Esophagus (tissue), 2 donors: Measurements from ENCODE around the gene ZBTB12. TPM values are rescaled to one million over a fixed set of nuclear protein-coding genes. Genes with fewer than 3 reads are reported as not detected.

Experiments used
- H3K27ac ChIP-seq, 2 donors: one replicate each; pipeline ENCODE4 v1.5.1; 2013; ENCODE audit warnings: low read depth in 2 of 2, mild to moderate bottlenecking in 2 of 2, inconsistent platforms in 1 of 2, low read length in 1 of 2, moderate library complexity in 1 of 2
- H3K27me3 ChIP-seq, 2 donors: one replicate each; pipeline ENCODE4 v1.6.1; 2013; ENCODE audit warnings: low read length in 2 of 2, control low read depth in 1 of 2, mild to moderate bottlenecking in 1 of 2; ENCODE audit not compliant: insufficient read depth in 2 of 2, control insufficient read depth in 1 of 2
- H3K36me3 ChIP-seq, 2 donors: one replicate each; pipeline ENCODE4 v1.6.1; 2013; ENCODE audit warnings: low read length in 1 of 2; ENCODE audit not compliant: control insufficient read depth in 2 of 2, insufficient read depth in 2 of 2
- H3K4me1 ChIP-seq, 2 donors: one replicate each; pipeline ENCODE4 v1.6.1; 2013; ENCODE audit warnings: low read length in 1 of 2; ENCODE audit not compliant: control insufficient read depth in 2 of 2, insufficient read depth in 2 of 2
- H3K4me3 ChIP-seq, 2 donors: one replicate each; pipeline ENCODE4 v1.5.1; 2013; ENCODE audit warnings: low read length in 2 of 2, mild to moderate bottlenecking in 2 of 2, low read depth in 1 of 2, moderate library complexity in 1 of 2
- H3K9me3 ChIP-seq, 2 donors: one replicate each; pipeline ENCODE4 v1.6.1; 2013; ENCODE audit warnings: mild to moderate bottlenecking in 2 of 2, low read depth in 1 of 2, low read length in 1 of 2, moderate library complexity in 1 of 2; ENCODE audit not compliant: control insufficient read depth in 2 of 2, insufficient read depth in 1 of 2
- WGBS, 2 donors: extraction: QIAGEN DNeasy Blood & Tissue Kit; methylation state at CpG; one replicate each; pipeline ENCODE4 v1.1.7; 2013; 5-methylcytosine and 5-hydroxymethylcytosine counted together
- polyA plus RNA-seq, 2 donors: library from polyadenylated mRNA; stranded (reverse); fragments of 200-250 nt; gene quantifications; one replicate each; pipeline ENCODE4 v1.2.3, GENCODE V29; 2013
- donor health status: healthy with polysubstance abuse.
- donor health status: Bipolar disorder and iron deficiency.

ZBTB12 gene
- polyA plus RNA-seq, 2 donors = 2.4 to 3.6 TPM

GRCh38 chr6:31899882-31900722 is 1.8 kb downstream of the ZBTB12 start:
- Histone ChIP-seq H3K36me3 (peaks cover 0 to 3% of the 10 kb centered on the region in 2 donors), H3K27me3 (no peaks in the 10 kb centered on the region), H3K27ac (peak overlapping the region in 1 of 2 donors; percentile 40), H3K4me3 (no peak overlapping the region), H3K9me3 (no peaks in the 10 kb centered on the region), H3K4me1 (peaks cover 3 to 8% of the 10 kb centered on the region in 2 donors)
- WGBS, 2 donors = 75 to 80% methylated on average over 41 to 49 of the region's 49 CpGs

GRCh38 chr6:31899215-31899614 is 2.7 kb downstream of the ZBTB12 start:
- no peaks in the 10 kb centered on the region for H3K27me3 ChIP-seq
- peaks cover 3 to 8% of the 10 kb centered on the region in 2 donors for H3K4me1 ChIP-seq
- H3K36me3 ChIP-seq = peaks cover 0 to 3% of the 10 kb centered on the region in 2 donors
- 59 to 68% methylated on average over 5 of the region's 5 CpGs for WGBS, 2 donors
- H3K4me3 ChIP-seq = no peak overlapping the region
- no peak overlapping the region for H3K27ac ChIP-seq
- no peaks in the 10 kb centered on the region for H3K9me3 ChIP-seq

- Histone ChIP-seq H3K36me3 (peaks cover 0 to 3% of the 10 kb centered on the region in 2 donors), H3K4me1 (peaks cover 3 to 8% of the 10 kb centered on the region in 2 donors), H3K4me3 (peak overlapping the region; percentile 74 to 84), H3K9me3 (no peaks in the 10 kb centered on the region), H3K27me3 (no peaks in the 10 kb centered on the region), H3K27ac (peak overlapping the region; percentile 83 to 93)
- 14 to 15% methylated on average over 8 of the region's 8 CpGs for WGBS, 2 donors
These were observed 3.4 kb downstream of the ZBTB12 start for GRCh38 chr6:31898383-31899011.

- Histone ChIP-seq H3K9me3 (no peaks in the 10 kb centered on the region), H3K36me3 (peaks cover 0 to 3% of the 10 kb centered on the region in 2 donors), H3K27ac (peak within 1 kb of the TSS; percentile 83 to 93), H3K4me3 (peak within 1 kb of the TSS; percentile 74 to 84), H3K4me1 (peaks cover 3 to 8% of the 10 kb centered on the region in 2 donors), H3K27me3 (no peaks in the 10 kb centered on the region)
- WGBS, 2 donors = 0% methylated on average over 40 to 49 of the region's 49 CpGs
These were observed 4.1 kb downstream of the ZBTB12 start, which contains the start of gene EHMT2 for GRCh38 chr6:31897612-31898382. Gene EHMT2, minus strand, starts transcription at chr6:31897698. Its CDS starts 21 bp downstream, at chr6:31897677.

GRCh38 chr6:31896856-31897611 is 4.9 kb downstream of the ZBTB12 start:
- WGBS, 2 donors = 1 to 3% methylated on average over 7 to 60 of the region's 62 CpGs
- peaks cover 0 to 10% of the 10 kb centered on the region in 2 donors for H3K36me3 ChIP-seq
- peak overlapping the region; percentile 62 to 72 for H3K27ac ChIP-seq
- H3K4me1 ChIP-seq = peaks cover 3 to 7% of the 10 kb centered on the region in 2 donors
- H3K4me3 ChIP-seq = peak overlapping the region; percentile 74 to 84
- H3K27me3 ChIP-seq = no peaks in the 10 kb centered on the region
- no peaks in the 10 kb centered on the region for H3K9me3 ChIP-seq

- peaks cover 0 to 13% of the 10 kb centered on the region in 2 donors for H3K36me3 ChIP-seq
- H3K4me3 ChIP-seq = peak overlapping the region; percentile 74 to 84
- H3K27ac ChIP-seq = peak overlapping the region; percentile 62 to 72
- WGBS, 2 donors = 38 to 43% methylated on average over 4 of the region's 4 CpGs
- H3K27me3 ChIP-seq = no peaks in the 10 kb centered on the region
- H3K9me3 ChIP-seq = no peaks in the 10 kb centered on the region
- H3K4me1 ChIP-seq = peaks cover 3 to 7% of the 10 kb centered on the region in 2 donors
These were observed 5.4 kb downstream of the ZBTB12 start for GRCh38 chr6:31896493-31896855.

GRCh38 chr6:31892821-31893220 is 9.1 kb downstream of the ZBTB12 start:
- H3K36me3 ChIP-seq = peaks cover under 1 to 21% of the 10 kb centered on the region in 2 donors
- no peaks in the 10 kb centered on the region for H3K27me3 ChIP-seq
- no peak overlapping the region for H3K4me3 ChIP-seq
- no peak overlapping the region for H3K27ac ChIP-seq
- no peaks in the 10 kb centered on the region for H3K4me1 ChIP-seq
- no peaks in the 10 kb centered on the region for H3K9me3 ChIP-seq
- WGBS, 2 donors = 77 to 81% methylated on average over 6 of the region's 6 CpGs

GRCh38 chr6:31889331-31889972 is 12.4 kb downstream of the ZBTB12 start:
- no peaks in the 10 kb centered on the region for H3K27me3 ChIP-seq
- WGBS, 2 donors = 93 to 99% methylated on average over 3 of the region's 3 CpGs
- H3K4me3 ChIP-seq = no peak overlapping the region
- H3K9me3 ChIP-seq = no peaks in the 10 kb centered on the region
- H3K36me3 ChIP-seq = peaks cover 21 to 44% of the 10 kb centered on the region in 2 donors
- H3K27ac ChIP-seq = no peak overlapping the region
- no peaks in the 10 kb centered on the region for H3K4me1 ChIP-seq
